ENCODE results near the gene FRMD3. TPM values are rescaled to one million over a fixed set of nuclear protein-coding genes. Genes with fewer than 3 reads are reported as not detected.

FRMD3 gene
- total RNA-seq, 1 donor from 2014 or later: 0.34 TPM

- intact Hi-C loops (cut with micrococcal nuclease): no loop called here
- H3K27ac Mint-ChIP-seq: no peak overlapping the region
- no peak overlapping the region for H3K4me3 Mint-ChIP-seq (ENCODE audit: low read depth)
- H3K36me3 Mint-ChIP-seq (ENCODE audit: low read depth): no peaks in the 10 kb centered on the region
- DNase-seq (ENCODE audit: low spot score): no peak
- no peaks in the 10 kb centered on the region for H3K4me1 Mint-ChIP-seq (ENCODE audit: low read depth)
- H3K27me3 Mint-ChIP-seq (ENCODE audit: low read depth): peaks cover 12% of the 10 kb centered on the region
- H3K9me3 Mint-ChIP-seq: no peaks in the 10 kb centered on the region
These were observed 23.4 kb downstream of the FRMD3 start for GRCh38 chr9:83514767-83515166.

- Mint-ChIP-seq H3K4me1 (ENCODE audit: low read depth) (peaks cover 7% of the 10 kb centered on the region), H3K4me3 (ENCODE audit: low read depth) (no peak overlapping the region), H3K9me3 (no peaks in the 10 kb centered on the region), H3K27me3 (ENCODE audit: low read depth) (peaks cover 11% of the 10 kb centered on the region), H3K36me3 (ENCODE audit: low read depth) (no peaks in the 10 kb centered on the region), H3K27ac (no peak overlapping the region)
- intact Hi-C loops (cut with micrococcal nuclease): no loop called here
- no peak for DNase-seq (ENCODE audit: low spot score)
These were observed 25.6 kb downstream of the FRMD3 start for GRCh38 chr9:83512621-83513020.

- intact Hi-C loops (cut with micrococcal nuclease): no loop called here
- Mint-ChIP-seq H3K4me1 (ENCODE audit: low read depth) (peaks cover 7% of the 10 kb centered on the region), H3K9me3 (no peaks in the 10 kb centered on the region), H3K36me3 (ENCODE audit: low read depth) (no peaks in the 10 kb centered on the region), H3K27ac (no peak overlapping the region), H3K4me3 (ENCODE audit: low read depth) (no peak overlapping the region), H3K27me3 (ENCODE audit: low read depth) (peaks cover 3% of the 10 kb centered on the region)
- no peak for DNase-seq (ENCODE audit: low spot score)
These were observed 27.1 kb downstream of the FRMD3 start for GRCh38 chr9:83511051-83511450.

- DNase-seq (ENCODE audit: low spot score): no peak
- no peaks in the 10 kb centered on the region for H3K9me3 Mint-ChIP-seq
- intact Hi-C loops (cut with micrococcal nuclease): no loop called here
- peaks cover 7% of the 10 kb centered on the region for H3K4me1 Mint-ChIP-seq (ENCODE audit: low read depth)
- no peak overlapping the region for H3K4me3 Mint-ChIP-seq (ENCODE audit: low read depth)
- no peaks in the 10 kb centered on the region for H3K36me3 Mint-ChIP-seq (ENCODE audit: low read depth)
- H3K27ac Mint-ChIP-seq: no peak overlapping the region
- no peaks in the 10 kb centered on the region for H3K27me3 Mint-ChIP-seq (ENCODE audit: low read depth)
These were observed 28.8 kb downstream of the FRMD3 start for GRCh38 chr9:83509402-83509801.

- H3K27me3 Mint-ChIP-seq (ENCODE audit: low read depth): no peaks in the 10 kb centered on the region
- H3K36me3 Mint-ChIP-seq (ENCODE audit: low read depth): no peaks in the 10 kb centered on the region
- no peak for DNase-seq (ENCODE audit: low spot score)
- no peak overlapping the region for H3K4me3 Mint-ChIP-seq (ENCODE audit: low read depth)
- H3K4me1 Mint-ChIP-seq (ENCODE audit: low read depth): peaks cover 7% of the 10 kb centered on the region
- no peak overlapping the region for H3K27ac Mint-ChIP-seq
- intact Hi-C loops (cut with micrococcal nuclease): no loop called here
- H3K9me3 Mint-ChIP-seq: no peaks in the 10 kb centered on the region
These were observed 30.1 kb downstream of the FRMD3 start for GRCh38 chr9:83508067-83508466.

- Mint-ChIP-seq H3K4me1 (ENCODE audit: low read depth) (peaks cover 7% of the 10 kb centered on the region), H3K27ac (no peak overlapping the region), H3K4me3 (ENCODE audit: low read depth) (no peak overlapping the region), H3K9me3 (no peaks in the 10 kb centered on the region), H3K27me3 (ENCODE audit: low read depth) (no peaks in the 10 kb centered on the region), H3K36me3 (ENCODE audit: low read depth) (no peaks in the 10 kb centered on the region)
- intact Hi-C loops (cut with micrococcal nuclease): no loop called here
- no peak for DNase-seq (ENCODE audit: low spot score)
These were observed 32.9 kb downstream of the FRMD3 start for GRCh38 chr9:83505282-83505681.

- Mint-ChIP-seq H3K27me3 (ENCODE audit: low read depth) (peaks cover 3% of the 10 kb centered on the region), H3K4me3 (ENCODE audit: low read depth) (no peak overlapping the region), H3K36me3 (ENCODE audit: low read depth) (no peaks in the 10 kb centered on the region), H3K27ac (no peak overlapping the region), H3K9me3 (no peaks in the 10 kb centered on the region), H3K4me1 (ENCODE audit: low read depth) (peaks cover 7% of the 10 kb centered on the region)
- no peak for DNase-seq (ENCODE audit: low spot score)
- intact Hi-C loops (cut with micrococcal nuclease): no loop called here
These were observed 34.3 kb downstream of the FRMD3 start for GRCh38 chr9:83503866-83504265.

GRCh38 chr9:83501565-83501964 lies 36.6 kb downstream of the FRMD3 start:
- Mint-ChIP-seq H3K4me1 (ENCODE audit: low read depth) (no peaks in the 10 kb centered on the region), H3K36me3 (ENCODE audit: low read depth) (no peaks in the 10 kb centered on the region), H3K27me3 (ENCODE audit: low read depth) (peaks cover 3% of the 10 kb centered on the region), H3K27ac (no peak overlapping the region), H3K9me3 (no peaks in the 10 kb centered on the region), H3K4me3 (ENCODE audit: low read depth) (no peak overlapping the region)
- no peak for DNase-seq (ENCODE audit: low spot score)
- intact Hi-C loops (cut with micrococcal nuclease): no loop called here

- H3K27me3 Mint-ChIP-seq (ENCODE audit: low read depth): peaks cover 8% of the 10 kb centered on the region
These were observed 40.8 kb downstream of the FRMD3 start for GRCh38 chr9:83497441-83497840.

GRCh38 chr9:83491995-83492394 lies 46.2 kb downstream of the FRMD3 start:
- no peak overlapping the region for H3K4me3 Mint-ChIP-seq (ENCODE audit: low read depth)
- H3K36me3 Mint-ChIP-seq (ENCODE audit: low read depth): no peaks in the 10 kb centered on the region
- DNase-seq (ENCODE audit: low spot score): no peak
- intact Hi-C loops (cut with micrococcal nuclease): no loop called here
- H3K4me1 Mint-ChIP-seq (ENCODE audit: low read depth): no peaks in the 10 kb centered on the region
- no peak overlapping the region for H3K27ac Mint-ChIP-seq
- peaks cover 9% of the 10 kb centered on the region for H3K27me3 Mint-ChIP-seq (ENCODE audit: low read depth)
- H3K9me3 Mint-ChIP-seq: no peaks in the 10 kb centered on the region

More at GRCh38 chr9:83497441-83497840, 40.8 kb downstream of the FRMD3 start:
- H3K9me3 Mint-ChIP-seq: no peaks in the 10 kb centered on the region
- DNase-seq (ENCODE audit: low spot score): no peak
- no peak overlapping the region for H3K27ac Mint-ChIP-seq
- H3K4me3 Mint-ChIP-seq (ENCODE audit: low read depth): no peak overlapping the region
- H3K36me3 Mint-ChIP-seq (ENCODE audit: low read depth): no peaks in the 10 kb centered on the region
- intact Hi-C loops (cut with micrococcal nuclease): no loop called here
- no peaks in the 10 kb centered on the region for H3K4me1 Mint-ChIP-seq (ENCODE audit: low read depth)

- Mint-ChIP-seq H3K27ac (no peak overlapping the region), H3K36me3 (ENCODE audit: low read depth) (no peaks in the 10 kb centered on the region), H3K9me3 (no peaks in the 10 kb centered on the region), H3K4me1 (ENCODE audit: low read depth) (no peaks in the 10 kb centered on the region), H3K4me3 (ENCODE audit: low read depth) (no peak overlapping the region), H3K27me3 (ENCODE audit: low read depth) (peaks cover 9% of the 10 kb centered on the region)
- no peak for DNase-seq (ENCODE audit: low spot score)
- intact Hi-C loops (cut with micrococcal nuclease): no loop called here
These were observed 46.8 kb downstream of the FRMD3 start for GRCh38 chr9:83491413-83491812.

GRCh38 chr9:83489961-83490360 lies 48.2 kb downstream of the FRMD3 start:
- Mint-ChIP-seq H3K27me3 (ENCODE audit: low read depth) (peaks cover 5% of the 10 kb centered on the region), H3K9me3 (no peaks in the 10 kb centered on the region), H3K27ac (no peak overlapping the region), H3K4me3 (ENCODE audit: low read depth) (no peak overlapping the region), H3K4me1 (ENCODE audit: low read depth) (no peaks in the 10 kb centered on the region), H3K36me3 (ENCODE audit: low read depth) (no peaks in the 10 kb centered on the region)
- intact Hi-C loops (cut with micrococcal nuclease): no loop called here
- no peak for DNase-seq (ENCODE audit: low spot score)

- H3K36me3 Mint-ChIP-seq (ENCODE audit: low read depth): no peaks in the 10 kb centered on the region
- peaks cover 4% of the 10 kb centered on the region for H3K27me3 Mint-ChIP-seq (ENCODE audit: low read depth)
- no peak overlapping the region for H3K4me3 Mint-ChIP-seq (ENCODE audit: low read depth)
- intact Hi-C loops (cut with micrococcal nuclease): no loop called here
- peaks cover 5% of the 10 kb centered on the region for H3K9me3 Mint-ChIP-seq
- no peaks in the 10 kb centered on the region for H3K4me1 Mint-ChIP-seq (ENCODE audit: low read depth)
- DNase-seq (ENCODE audit: low spot score): no peak
- no peak overlapping the region for H3K27ac Mint-ChIP-seq
These were observed 53.2 kb downstream of the FRMD3 start for GRCh38 chr9:83484990-83485389.

GRCh38 chr9:83483223-83483622 lies 55.0 kb downstream of the FRMD3 start:
- Mint-ChIP-seq H3K4me3 (ENCODE audit: low read depth) (no peak overlapping the region), H3K27me3 (ENCODE audit: low read depth) (peaks cover 4% of the 10 kb centered on the region), H3K9me3 (peaks cover 9% of the 10 kb centered on the region), H3K4me1 (ENCODE audit: low read depth) (no peaks in the 10 kb centered on the region), H3K27ac (no peak overlapping the region), H3K36me3 (ENCODE audit: low read depth) (no peaks in the 10 kb centered on the region)
- intact Hi-C loops (cut with micrococcal nuclease): no loop called here
- no peak for DNase-seq (ENCODE audit: low spot score)

Measured in activated T-helper 2 cell treated with anti-CD3 and anti-CD28 coated beads, Interferon-gamma antibody, Interleukin-2, Interleukin-4, amounts not matched to agents 10 μg/mL and 5 μg/mL and 100 μg/mL, durations not matched to agents 14 hours and 24 hours and 36 hours (primary cell).